ENCODE measurements around the gene SIL1.
"Not testable (repeated sequence)": the region's sequence is repeated elsewhere in the genome, so short reads cannot be mapped to it uniquely, and the experiment has no call there.

The SIL1 gene

DNA sequence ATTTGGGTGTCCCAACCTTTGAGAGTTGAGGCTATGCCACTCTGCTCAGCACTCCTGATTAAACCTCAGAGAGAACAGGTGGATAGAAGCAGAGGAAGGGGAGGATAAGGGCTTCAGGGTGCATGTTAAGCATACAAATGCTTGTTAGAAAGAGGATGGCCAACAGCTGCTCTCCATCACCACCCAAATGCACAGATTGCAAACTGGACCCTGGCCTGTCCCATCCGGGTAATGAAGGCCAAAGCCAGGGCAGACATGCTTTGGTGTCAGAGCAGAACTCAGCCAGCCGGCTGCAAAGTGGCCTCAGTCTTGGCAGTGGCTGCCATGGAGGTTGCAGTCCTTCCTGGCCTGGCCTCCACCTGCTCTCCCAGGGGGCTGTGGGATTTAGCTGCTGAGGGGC, 84.3 kb downstream of the SIL1 start:
- no peaks in the 10 kb centered on the region for H3K9me3 ChIP-seq (ENCODE audit: control insufficient read depth, insufficient read depth, low read length)
- H3K4me3 ChIP-seq (ENCODE audit: low read length): no peak overlapping the region
- no peaks in the 10 kb centered on the region for H3K36me3 ChIP-seq (ENCODE audit: control insufficient read depth, insufficient read depth, low read length)
- no peaks in the 10 kb centered on the region for H3K27me3 ChIP-seq (ENCODE audit: control insufficient read depth, insufficient read depth, low read length)
- no CpG with 5 or more reads among the region's 2 CpGs for WGBS (ENCODE audit: insufficient coverage, insufficient read length)
- H3K27ac ChIP-seq (ENCODE audit: low read length): no peak overlapping the region
- no peaks in the 10 kb centered on the region for H3K4me1 ChIP-seq (ENCODE audit: control insufficient read depth, insufficient read depth, low read length)
- no peak for DNase-seq (ENCODE audit: low read depth, low spot score)

DNA sequence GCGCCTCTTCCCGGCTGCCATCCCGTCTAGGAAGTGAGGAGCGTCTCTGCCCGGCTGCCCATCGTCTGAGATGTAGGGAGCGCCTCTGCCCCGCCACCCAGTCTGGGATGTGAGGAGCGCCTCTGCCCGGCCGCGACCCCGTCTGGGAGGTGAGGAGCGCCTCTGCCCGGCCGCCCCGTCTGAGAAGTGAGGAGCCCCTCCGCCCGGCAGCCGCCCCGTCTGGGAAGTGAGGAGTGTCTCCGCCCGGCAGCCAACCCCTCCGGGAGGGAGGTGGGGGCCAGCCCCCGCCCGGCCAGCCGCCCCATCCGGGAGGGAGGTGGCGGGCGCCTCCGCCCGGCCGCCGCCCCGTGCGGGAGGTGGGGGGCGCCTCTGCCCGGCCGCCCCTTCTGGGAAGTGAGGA, 85.8 kb downstream of the SIL1 start:
- not testable (repeated sequence) for H3K36me3 ChIP-seq (ENCODE audit: control insufficient read depth, insufficient read depth, low read length); H3K27ac ChIP-seq (ENCODE audit: low read length); DNase-seq (ENCODE audit: low read depth, low spot score); H3K27me3 ChIP-seq (ENCODE audit: control insufficient read depth, insufficient read depth, low read length); H3K4me1 ChIP-seq (ENCODE audit: control insufficient read depth, insufficient read depth, low read length); H3K4me3 ChIP-seq (ENCODE audit: low read length); H3K9me3 ChIP-seq (ENCODE audit: control insufficient read depth, insufficient read depth, low read length)
- no CpG with 5 or more reads among the region's 39 CpGs for WGBS (ENCODE audit: insufficient coverage, insufficient read length)

DNA sequence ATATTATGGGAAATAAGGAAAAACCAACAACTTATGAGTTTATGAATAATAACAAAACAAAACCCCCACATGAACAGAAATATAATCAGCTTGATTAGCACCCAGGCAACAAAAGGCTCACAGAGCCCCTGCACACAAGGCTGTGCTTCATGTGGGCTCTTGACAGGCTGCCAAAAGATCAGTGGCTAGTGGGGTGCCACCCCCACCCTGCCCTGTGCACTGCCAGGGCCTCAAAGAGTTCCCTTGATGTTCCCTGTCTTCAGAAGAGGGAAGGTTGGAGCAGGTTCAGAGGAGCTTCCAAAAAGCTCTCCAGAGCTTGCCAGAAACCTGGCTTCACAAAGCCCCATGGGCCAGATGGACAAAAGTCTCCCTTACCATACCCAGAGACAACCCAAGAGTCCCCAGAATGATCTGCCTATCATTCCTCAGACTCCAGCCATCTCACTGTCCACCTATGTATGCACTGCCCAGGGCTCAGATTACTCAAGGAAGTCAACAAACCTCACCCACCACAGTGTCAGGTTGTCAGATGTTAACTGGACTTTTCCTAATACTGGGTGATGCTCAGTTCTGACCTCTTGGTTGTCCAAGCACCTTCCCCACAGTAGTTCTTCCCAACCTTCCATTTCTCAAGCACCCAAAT, 87.5 kb downstream of the SIL1 start:
- Histone ChIP-seq H3K9me3 (ENCODE audit: control insufficient read depth, insufficient read depth, low read length) (no peaks in the 10 kb centered on the region), H3K4me1 (ENCODE audit: control insufficient read depth, insufficient read depth, low read length) (no peaks in the 10 kb centered on the region), H3K36me3 (ENCODE audit: control insufficient read depth, insufficient read depth, low read length) (no peaks in the 10 kb centered on the region), H3K27me3 (ENCODE audit: control insufficient read depth, insufficient read depth, low read length) (no peaks in the 10 kb centered on the region), H3K27ac (ENCODE audit: low read length) (no peak overlapping the region), H3K4me3 (ENCODE audit: low read length) (no peak overlapping the region)
- no peak for DNase-seq (ENCODE audit: low read depth, low spot score)

DNA sequence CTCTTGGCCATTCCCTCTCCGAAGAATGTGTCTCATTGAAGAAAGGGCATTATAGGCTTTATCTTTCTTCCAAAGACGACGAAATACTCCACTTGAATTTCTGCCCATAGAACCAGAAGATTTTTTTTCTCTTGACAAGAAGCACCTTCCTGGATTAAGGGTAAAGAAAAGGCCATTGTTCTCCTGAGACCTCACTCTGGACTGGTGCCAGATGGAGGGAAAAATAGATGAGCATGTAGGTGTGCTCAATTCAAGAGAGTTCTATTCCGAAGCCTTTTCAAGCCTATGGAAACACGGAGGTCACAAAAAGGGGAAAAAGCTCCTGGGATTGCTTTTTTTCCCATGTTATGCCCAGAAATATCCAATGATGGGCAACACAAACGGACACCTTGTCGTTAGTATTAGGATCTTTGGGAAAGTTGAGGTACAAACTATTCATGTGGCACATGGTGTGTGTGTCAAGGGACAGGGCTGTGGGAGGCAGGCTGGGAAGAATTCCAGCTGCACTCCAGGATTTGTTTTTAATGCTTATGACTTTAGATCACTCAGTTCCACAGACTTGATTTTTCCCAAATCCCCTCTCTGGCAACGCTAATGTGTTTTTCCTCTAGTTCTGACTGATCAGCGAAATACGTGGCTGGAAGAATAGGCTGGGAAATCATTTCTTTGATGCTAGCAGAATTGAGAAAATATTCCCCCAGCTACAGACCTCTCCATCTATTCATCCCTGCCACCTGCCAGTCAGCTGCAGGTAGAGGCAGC, 89.9 kb downstream of the SIL1 start:
- no CpG with 5 or more reads among the region's 10 CpGs for WGBS (ENCODE audit: insufficient coverage, insufficient read length)
- Histone ChIP-seq H3K4me1 (ENCODE audit: control insufficient read depth, insufficient read depth, low read length) (peaks cover 2% of the 10 kb centered on the region; the same call in 1 of the 2 replicates), H3K9me3 (ENCODE audit: control insufficient read depth, insufficient read depth, low read length) (no peaks in the 10 kb centered on the region), H3K27me3 (ENCODE audit: control insufficient read depth, insufficient read depth, low read length) (no peaks in the 10 kb centered on the region), H3K36me3 (ENCODE audit: control insufficient read depth, insufficient read depth, low read length) (no peaks in the 10 kb centered on the region), H3K4me3 (ENCODE audit: low read length) (no peak overlapping the region), H3K27ac (ENCODE audit: low read length) (no peak overlapping the region)
- DNase-seq (ENCODE audit: low read depth, low spot score): no peak

DNA sequence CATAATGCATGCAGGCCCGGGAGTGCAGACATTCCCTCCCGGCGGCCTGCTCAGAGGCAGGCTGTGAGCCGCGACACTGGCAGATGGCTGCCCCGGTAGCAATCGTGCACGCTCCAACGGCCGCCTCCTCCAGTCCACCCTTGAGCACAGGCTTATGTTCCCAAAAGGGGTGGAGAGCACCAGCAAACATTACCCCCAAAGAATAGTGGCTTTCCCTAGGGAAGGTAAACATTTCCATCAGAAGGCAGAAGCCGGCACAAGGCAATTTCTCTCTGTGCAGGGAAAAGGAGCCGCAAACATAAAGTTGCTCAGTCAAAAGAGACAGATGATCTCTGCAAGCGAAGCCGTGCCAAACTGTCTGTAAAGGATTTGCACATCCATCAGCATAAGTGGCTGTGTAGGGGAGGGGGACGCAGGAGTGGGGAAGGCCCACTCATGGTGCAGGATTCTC, 92.5 kb downstream of the SIL1 start:
- no peak for DNase-seq (ENCODE audit: low read depth, low spot score)
- no CpG with 5 or more reads among the region's 15 CpGs for WGBS (ENCODE audit: insufficient coverage, insufficient read length)
- H3K27me3 ChIP-seq (ENCODE audit: control insufficient read depth, insufficient read depth, low read length): no peaks in the 10 kb centered on the region
- H3K36me3 ChIP-seq (ENCODE audit: control insufficient read depth, insufficient read depth, low read length): no peaks in the 10 kb centered on the region
- H3K9me3 ChIP-seq (ENCODE audit: control insufficient read depth, insufficient read depth, low read length): no peaks in the 10 kb centered on the region
- no peak overlapping the region for H3K4me3 ChIP-seq (ENCODE audit: low read length)
- H3K4me1 ChIP-seq (ENCODE audit: control insufficient read depth, insufficient read depth, low read length): peaks cover 2% of the 10 kb centered on the region; the same call in 1 of the 2 replicates
- H3K27ac ChIP-seq (ENCODE audit: low read length): no peak overlapping the region

DNA sequence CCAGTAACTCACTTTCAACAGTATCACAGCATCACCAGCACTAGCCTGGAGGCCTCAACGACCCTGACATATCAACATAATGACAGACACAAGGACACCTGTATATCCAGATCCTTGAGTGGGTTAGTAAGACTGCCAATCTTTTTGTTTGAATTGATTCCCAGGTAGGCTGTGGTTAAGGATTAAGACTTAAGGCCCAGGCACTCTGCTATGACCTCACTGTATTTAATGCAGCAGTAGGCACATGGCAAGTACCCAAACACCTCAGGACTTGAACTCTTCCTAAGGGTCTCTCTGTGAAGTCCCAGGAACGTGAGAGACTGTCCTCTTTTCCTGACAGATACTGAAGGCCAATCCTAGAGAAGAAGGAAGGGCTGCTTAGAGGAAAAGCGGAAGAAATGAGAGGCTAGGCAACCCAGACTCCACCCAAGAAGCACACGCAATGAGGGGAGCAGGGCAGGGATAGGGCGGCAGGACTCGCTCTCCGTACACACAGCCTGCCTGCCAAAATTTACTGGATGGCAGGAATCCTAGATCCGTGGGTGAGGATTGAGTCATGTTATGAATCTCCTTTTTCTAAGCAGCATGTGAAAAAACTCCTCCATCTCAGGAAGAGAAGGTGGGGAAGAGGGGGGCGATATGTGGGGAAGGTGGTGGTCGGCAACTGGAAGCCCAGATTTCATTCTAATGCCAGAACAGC, 93.4 kb downstream of the SIL1 start:
- Histone ChIP-seq H3K4me1 (ENCODE audit: control insufficient read depth, insufficient read depth, low read length) (peaks cover 2% of the 10 kb centered on the region; the same call in 1 of the 2 replicates), H3K9me3 (ENCODE audit: control insufficient read depth, insufficient read depth, low read length) (no peaks in the 10 kb centered on the region), H3K36me3 (ENCODE audit: control insufficient read depth, insufficient read depth, low read length) (no peaks in the 10 kb centered on the region), H3K27ac (ENCODE audit: low read length) (no peak overlapping the region), H3K27me3 (ENCODE audit: control insufficient read depth, insufficient read depth, low read length) (no peaks in the 10 kb centered on the region), H3K4me3 (ENCODE audit: low read length) (no peak overlapping the region)
- DNase-seq (ENCODE audit: low read depth, low spot score): no peak
- no CpG with 5 or more reads among the region's 10 CpGs for WGBS (ENCODE audit: insufficient coverage, insufficient read length)

DNA sequence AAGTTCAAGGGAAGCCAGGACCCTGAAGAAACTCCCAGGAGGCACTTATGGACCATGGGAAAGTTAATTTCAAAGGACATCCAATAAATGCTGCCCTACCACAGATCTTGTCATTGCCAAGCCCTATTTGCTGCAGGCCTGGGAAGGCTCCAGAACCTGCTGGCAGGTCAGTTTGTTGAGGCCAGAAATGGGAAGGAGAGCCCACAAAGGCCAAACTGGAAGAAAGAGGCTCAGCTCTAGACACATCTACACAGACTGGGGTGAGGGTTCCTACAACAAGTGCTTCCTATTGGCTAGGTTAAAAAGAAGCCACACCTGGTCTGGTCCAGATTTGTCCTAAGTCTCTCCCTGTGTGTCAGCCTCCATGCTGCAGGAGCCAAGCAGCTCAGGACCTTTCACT, 94.4 kb downstream of the SIL1 start:
- H3K27ac ChIP-seq (ENCODE audit: low read length): no peak overlapping the region
- peaks cover 2% of the 10 kb centered on the region; the same call in 1 of the 2 replicates for H3K4me1 ChIP-seq (ENCODE audit: control insufficient read depth, insufficient read depth, low read length)
- H3K36me3 ChIP-seq (ENCODE audit: control insufficient read depth, insufficient read depth, low read length): no peaks in the 10 kb centered on the region
- no peak for DNase-seq (ENCODE audit: low read depth, low spot score)
- H3K27me3 ChIP-seq (ENCODE audit: control insufficient read depth, insufficient read depth, low read length): no peaks in the 10 kb centered on the region
- no peak overlapping the region for H3K4me3 ChIP-seq (ENCODE audit: low read length)
- no peaks in the 10 kb centered on the region for H3K9me3 ChIP-seq (ENCODE audit: control insufficient read depth, insufficient read depth, low read length)

DNA sequence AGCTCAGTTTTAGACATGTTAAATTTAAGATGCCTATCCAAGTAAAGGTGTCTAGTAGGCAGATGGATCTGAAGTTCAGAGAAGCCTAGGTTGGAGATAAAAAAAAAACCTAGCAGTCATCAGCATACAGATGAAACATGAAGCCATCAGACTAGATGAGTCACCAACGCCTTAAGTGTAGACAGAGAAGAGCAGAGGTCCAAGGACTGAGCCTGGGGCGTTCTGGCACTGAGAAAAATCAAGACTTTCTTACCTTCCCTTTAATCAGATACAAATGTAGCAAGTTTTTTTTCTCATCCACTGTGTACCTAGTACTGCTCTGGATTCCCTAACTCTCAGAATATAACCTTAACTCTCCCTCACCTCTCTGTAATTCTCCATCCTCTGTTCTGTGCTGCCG, 97.3 kb downstream of the SIL1 start:
- WGBS (ENCODE audit: insufficient coverage, insufficient read length): no CpG with 5 or more reads among the region's 3 CpGs
- Histone ChIP-seq H3K36me3 (ENCODE audit: control insufficient read depth, insufficient read depth, low read length) (no peaks in the 10 kb centered on the region), H3K9me3 (ENCODE audit: control insufficient read depth, insufficient read depth, low read length) (no peaks in the 10 kb centered on the region), H3K4me3 (ENCODE audit: low read length) (no peak overlapping the region), H3K4me1 (ENCODE audit: control insufficient read depth, insufficient read depth, low read length) (peaks cover 2% of the 10 kb centered on the region; the same call in 1 of the 2 replicates), H3K27ac (ENCODE audit: low read length) (no peak overlapping the region), H3K27me3 (ENCODE audit: control insufficient read depth, insufficient read depth, low read length) (no peaks in the 10 kb centered on the region)
- DNase-seq (ENCODE audit: low read depth, low spot score): no peak

DNA sequence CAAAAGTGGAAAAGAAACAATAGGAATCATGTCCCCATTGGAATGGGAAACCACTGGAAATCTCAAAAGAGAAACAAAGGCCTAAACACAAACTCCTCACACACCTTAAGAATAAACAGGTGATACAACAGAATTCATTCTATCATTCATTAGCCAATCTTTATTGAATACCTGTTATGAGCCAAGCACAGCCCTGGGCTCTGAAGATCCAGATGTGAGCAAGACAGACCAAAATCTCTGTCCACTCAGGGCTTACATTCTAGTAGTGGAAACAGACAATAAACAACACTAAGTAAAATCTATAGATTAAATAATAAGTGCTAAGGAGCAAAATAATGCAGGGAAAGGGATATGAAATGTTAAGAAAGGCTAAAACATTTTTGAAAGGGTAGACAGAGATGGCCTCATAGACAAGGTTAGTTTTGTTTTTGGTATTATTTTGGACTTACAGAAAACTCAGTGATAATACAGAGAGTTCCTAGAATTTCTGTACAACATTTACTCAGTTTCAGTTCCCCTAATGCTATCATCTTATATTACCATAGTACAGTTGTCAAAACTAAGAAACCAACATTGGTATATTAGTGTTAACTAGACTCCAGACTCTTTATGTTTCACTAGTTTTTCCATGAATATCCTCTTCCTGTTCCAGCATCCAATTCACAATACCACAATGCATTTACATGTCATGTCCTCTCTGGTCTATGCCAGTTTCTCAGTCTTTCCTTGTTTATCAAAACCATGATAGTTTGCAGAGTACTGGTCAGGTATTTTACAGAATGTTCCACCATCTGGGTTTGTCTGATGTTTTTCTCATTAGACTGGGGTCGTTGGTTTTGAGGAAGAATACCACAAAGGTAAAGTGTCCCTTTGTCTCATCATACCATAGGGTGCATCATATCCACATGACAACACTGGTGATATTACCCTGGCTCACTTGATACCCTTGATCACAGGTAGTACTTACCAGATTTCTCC, 103.7 kb downstream of the SIL1 start:
- Histone ChIP-seq H3K4me3 (ENCODE audit: low read length) (no peak overlapping the region), H3K27ac (ENCODE audit: low read length) (no peak overlapping the region), H3K4me1 (ENCODE audit: control insufficient read depth, insufficient read depth, low read length) (no peaks in the 10 kb centered on the region), H3K27me3 (ENCODE audit: control insufficient read depth, insufficient read depth, low read length) (no peaks in the 10 kb centered on the region), H3K36me3 (ENCODE audit: control insufficient read depth, insufficient read depth, low read length) (no peaks in the 10 kb centered on the region), H3K9me3 (ENCODE audit: control insufficient read depth, insufficient read depth, low read length) (no peaks in the 10 kb centered on the region)
- no CpG with 5 or more reads among the region's 1 CpG for WGBS (ENCODE audit: insufficient coverage, insufficient read length)
- DNase-seq (ENCODE audit: low read depth, low spot score): no peak
